ENCODE results near the gene EIF2S2. TPM values are rescaled to one million over a fixed set of nuclear protein-coding genes. Genes with fewer than 3 reads are reported as not detected.
A peak's percentile ranks its signal among the peaks of the same experiment; 100 is the strongest.

The EIF2S2 gene
- total RNA-seq, 1 experiment from 2014 or later = 127 TPM

DNA sequence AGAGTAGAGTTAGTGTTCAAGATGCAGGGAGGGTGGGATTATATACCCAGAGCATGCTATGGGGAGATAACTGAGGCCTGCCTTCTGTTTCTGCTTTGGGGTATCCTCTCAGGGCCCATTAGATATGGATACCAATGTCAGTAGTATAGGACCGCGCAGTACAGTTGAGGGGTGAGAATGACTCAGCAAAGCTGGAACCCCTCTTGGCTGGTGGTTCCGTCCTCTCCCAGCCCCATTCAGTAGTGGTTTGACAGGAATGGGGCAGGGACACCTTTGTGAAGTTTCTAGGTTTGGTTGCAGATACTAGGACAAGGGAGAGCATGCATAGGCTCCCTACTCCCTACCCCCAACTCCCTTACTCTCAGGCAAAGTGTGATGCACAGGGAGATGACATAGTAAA lies 47.8 kb downstream of the EIF2S2 start:
- no peak for DNase-seq (ENCODE audit: low read depth)

GRCh38 chr20:34062570-34063482 lies 49.2 kb downstream of the EIF2S2 start:
- no peak for DNase-seq (ENCODE audit: low read depth)

- DNase-seq (ENCODE audit: low read depth) = no peak
Observed at GRCh38 chr20:34061695-34062094, 50.3 kb downstream of the EIF2S2 start.

DNA sequence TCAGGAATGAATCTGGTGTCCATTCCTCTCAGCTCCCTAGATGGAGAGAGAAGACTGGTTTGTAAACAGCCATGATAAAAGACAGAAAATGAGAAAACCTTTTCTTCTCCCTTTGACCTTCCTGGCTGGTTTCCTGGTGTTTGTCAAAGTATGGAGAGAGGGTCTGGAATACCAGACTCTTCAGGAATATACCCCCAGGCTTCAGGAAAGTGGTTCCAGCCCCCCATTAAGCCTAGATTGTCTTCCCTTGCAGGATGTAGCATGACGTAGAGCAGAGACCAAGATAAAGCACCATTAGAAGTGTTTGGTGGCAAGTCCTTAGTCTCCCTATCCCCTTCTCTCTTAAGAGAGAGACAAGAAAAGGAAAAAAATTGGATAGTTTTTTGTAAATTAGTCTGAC lies 51.1 kb downstream of the EIF2S2 start:
- DNase-seq (ENCODE audit: low read depth) = no peak

DNA sequence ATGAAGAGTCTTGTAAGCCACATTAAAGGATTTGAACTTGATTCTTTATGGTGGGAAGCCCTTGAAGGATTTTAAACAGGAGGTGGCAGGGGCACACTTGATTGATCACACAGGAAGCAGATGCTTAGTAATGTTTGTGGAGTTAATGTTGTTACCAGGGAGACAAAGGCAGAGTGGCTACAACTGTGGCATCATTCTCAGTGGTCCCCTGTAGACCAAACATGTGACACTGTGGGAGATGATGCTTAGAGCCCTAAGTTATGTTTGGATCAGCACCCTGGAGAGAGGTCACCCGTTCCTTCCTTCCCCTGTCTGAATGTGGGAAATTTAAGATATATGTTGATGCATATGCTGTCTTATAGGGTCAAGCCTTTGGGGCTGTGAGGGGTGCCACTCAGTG lies 53.2 kb downstream of the EIF2S2 start:
- DNase-seq (ENCODE audit: low read depth) = no peak

DNA sequence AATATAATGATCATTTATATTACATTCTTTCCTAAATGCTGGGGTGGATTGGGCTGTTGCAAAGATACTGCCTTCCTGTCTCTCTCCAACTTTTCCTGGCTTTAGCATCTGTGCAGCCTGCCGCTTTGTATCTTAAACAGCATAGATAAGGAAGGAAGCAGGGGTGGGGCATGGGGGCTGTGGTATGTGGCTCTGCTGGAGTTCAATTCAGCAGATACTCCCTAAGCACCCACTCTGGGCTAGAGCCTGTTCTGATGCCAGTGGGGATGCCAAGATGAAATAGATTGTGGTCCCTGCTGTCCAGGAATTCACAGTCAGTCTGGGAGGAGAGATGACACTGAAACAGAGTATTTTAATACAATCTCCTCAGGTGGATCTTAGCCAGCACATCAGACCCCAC lies 56.8 kb downstream of the EIF2S2 start:
- DNase-seq (ENCODE audit: low read depth) = no peak

DNA sequence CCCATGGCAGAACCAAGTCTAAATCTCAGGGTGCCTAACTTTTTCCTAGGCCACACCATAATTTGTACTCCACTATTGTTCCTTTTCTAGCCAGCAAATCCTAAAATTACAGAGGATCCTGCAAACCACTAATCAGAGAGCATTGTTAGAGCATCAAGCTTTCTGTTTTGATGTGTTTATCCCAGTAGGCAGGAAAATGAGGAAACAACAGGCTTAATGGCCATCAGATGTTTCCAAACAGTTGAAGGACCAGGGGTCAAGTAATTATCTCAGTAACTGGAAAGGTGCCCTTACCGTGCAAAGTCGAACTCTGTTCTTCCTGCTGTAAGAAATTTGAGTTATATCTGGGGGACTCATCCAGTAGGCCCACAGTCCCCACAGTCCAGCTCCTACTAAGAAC lies 59.6 kb downstream of the EIF2S2 start:
- no peak for DNase-seq (ENCODE audit: low read depth)

- no peak for DNase-seq (ENCODE audit: low read depth)
Observed at GRCh38 chr20:34049897-34050695, 61.9 kb downstream of the EIF2S2 start.

DNA sequence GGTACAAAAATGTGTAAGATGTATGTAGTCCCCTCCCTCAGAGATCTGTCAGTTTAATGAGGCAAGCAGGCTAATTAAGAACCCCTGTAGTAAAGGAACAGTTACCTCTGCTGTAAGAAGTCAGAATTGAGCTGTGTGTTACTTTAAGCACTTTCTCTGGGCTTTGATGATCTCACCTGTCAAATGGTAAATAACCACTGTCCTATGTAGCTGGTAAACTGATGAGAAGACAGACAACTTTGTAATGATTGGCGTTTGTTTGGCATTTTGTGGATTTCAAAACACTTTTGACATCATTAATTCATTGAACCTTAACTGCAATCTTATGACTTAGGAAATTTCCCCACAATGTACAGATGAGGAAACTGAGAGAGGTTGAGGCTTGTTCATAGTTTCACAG lies 62.7 kb downstream of the EIF2S2 start:
- DNase-seq (ENCODE audit: low read depth) = no peak

- no peak for DNase-seq (ENCODE audit: low read depth)
Observed at GRCh38 chr20:34047917-34048316, 64.1 kb downstream of the EIF2S2 start.

DNA sequence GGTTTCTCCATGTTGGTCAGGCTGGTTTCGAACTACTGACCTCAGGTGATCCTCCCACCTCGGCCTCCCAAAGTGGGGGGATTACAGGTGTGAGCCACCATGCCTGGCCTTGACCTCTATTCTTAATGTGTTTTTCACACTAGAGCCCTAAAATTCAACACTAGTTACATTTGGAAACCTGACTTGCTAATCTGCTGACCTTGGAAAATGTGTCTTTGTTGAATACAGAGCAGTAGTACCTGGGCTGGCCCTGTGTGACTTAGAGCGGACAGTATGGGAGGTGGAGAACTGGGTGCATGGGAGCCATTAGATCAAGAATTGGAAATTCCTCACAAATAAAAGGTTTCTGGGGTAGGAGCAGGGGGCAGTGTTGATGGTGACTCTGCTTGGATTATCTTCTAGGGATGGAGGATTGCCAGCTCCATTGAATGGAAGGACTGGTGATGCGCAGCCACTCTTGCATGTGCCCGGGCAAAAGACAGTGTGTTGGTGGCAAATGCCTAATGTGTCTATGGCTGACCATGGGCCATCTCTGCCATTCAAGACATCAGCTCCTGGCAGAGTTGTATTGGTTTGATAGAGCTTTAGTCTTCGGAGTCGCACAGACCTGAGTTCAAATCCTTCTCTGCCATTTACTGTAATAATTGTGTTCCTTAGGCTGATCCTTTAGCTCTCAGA lies 64.9 kb downstream of the EIF2S2 start:
- DNase-seq (ENCODE audit: low read depth) = no peak

- no peak for DNase-seq (ENCODE audit: low read depth)
Observed at GRCh38 chr20:34045930-34046725, 65.9 kb downstream of the EIF2S2 start.

DNA sequence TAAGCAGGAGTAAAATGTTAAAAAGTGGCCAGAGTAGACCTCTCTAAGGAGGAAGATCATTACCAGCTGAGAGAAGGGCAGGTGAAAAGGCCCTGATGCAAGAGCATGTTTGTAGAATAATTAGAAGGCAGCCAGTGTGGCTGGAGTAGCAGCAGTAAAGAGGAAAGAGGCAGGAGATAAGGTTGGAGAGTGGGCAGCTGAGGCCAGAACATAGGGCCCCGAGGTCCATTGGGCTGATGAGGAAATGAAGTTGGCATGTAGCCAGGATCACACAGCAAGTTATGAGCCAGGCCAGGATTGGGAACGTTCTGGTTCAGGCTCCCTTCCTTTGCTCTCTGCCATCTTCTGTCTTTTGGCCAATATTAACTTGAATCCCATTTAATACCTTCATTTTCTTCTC lies 66.7 kb downstream of the EIF2S2 start:
- peak; percentile 6 for DNase-seq (ENCODE audit: low read depth)

DNA sequence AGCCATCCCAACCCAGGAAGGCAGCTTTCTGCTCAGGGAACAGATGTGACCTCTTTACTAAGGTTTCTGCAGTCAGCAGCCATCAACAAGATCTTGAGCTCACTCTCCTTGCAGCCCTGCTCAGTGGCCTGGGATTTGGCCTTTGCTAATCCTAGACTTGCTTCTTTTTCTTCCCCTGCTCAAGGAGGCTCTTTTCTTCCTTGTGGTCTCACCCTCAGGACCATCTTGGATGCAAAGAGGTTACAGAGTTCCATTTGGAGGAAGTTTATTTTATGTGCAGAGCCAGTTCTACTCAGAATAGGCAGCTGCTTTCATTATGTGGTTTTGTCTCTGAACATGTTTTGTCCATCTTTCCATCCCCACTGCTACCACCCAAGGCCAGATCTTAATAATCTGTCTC lies 69.0 kb downstream of the EIF2S2 start:
- DNase-seq (ENCODE audit: low read depth) = no peak

GRCh38 chr20:34042262-34042661 lies 69.8 kb downstream of the EIF2S2 start:
- DNase-seq (ENCODE audit: low read depth) = no peak

DNA sequence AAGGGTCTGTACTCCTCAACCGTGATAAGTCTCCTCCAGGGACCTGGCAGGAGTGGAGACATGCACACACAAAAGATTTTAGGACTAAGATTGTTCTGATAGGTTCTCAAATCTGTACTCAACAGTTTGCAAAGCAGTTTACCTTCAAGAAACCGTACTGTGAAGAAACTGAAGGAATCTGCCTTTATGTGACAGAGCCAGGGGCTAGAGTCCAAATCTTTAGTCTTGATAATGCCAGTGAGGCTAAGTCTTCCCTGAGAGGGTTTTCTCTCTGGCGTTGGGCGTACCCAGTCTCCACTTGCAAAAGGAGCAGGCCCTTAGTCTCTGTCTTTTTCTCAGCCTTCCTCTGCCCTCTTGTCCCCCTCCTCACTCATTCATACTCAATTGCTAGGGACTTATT lies 70.8 kb downstream of the EIF2S2 start:
- no peak for DNase-seq (ENCODE audit: low read depth)

DNA sequence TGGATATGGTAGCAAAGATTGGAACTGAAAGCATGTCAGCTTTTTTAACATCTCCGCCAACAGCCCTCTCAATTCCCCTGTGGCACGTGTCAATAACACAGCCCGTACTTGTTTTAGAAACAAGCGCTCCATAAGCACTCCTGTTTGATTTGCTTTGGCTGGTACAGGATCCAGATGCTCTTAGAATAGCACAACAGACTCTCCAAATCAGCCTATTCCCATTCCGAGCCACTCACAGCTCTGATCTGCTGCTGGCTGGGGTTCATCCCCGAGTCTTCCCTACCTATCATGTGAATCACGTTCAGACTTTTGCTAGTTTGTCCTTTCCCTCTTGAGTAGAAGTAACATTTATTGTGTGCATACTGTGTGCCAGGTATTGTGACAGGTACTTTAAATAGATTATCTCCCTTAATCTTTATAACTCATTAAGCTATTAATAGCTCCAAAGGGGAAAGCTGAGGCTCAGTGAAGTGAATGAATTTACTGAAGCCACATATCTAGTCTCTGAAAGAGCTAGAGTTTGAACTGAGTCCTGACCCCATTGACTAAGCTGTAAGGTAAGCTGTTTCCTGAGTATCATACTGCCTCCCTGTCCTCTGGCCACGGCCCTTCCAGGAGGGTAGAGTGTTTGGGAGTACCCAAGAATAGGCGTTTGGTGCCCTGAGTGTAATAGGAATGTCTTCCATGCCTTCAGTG lies 71.6 kb downstream of the EIF2S2 start:
- DNase-seq (ENCODE audit: low read depth) = no peak

All from Daoy (cell line).